GM19467 (cell line): ENCODE measurements around the gene MTFR1L.
"Not testable (repeated sequence)": the region's sequence is repeated elsewhere in the genome, so short reads cannot be mapped to it uniquely, and the experiment has no call there.

ENCODE experiments used
- ATAC-seq: cut with Tn5 transposase; IDR thresholded peaks from one replicate; pipeline ENCODE4 v1.9.1; 2021; ENCODE audit warnings: mild to moderate bottlenecking, moderate library complexity; ENCODE audit not compliant: unreplicated experiment

MTFR1L gene

GRCh38 chr1:25821112-25821476 is 1.3 kb downstream of the MTFR1L start:
- no peak for ATAC-seq

DNA sequence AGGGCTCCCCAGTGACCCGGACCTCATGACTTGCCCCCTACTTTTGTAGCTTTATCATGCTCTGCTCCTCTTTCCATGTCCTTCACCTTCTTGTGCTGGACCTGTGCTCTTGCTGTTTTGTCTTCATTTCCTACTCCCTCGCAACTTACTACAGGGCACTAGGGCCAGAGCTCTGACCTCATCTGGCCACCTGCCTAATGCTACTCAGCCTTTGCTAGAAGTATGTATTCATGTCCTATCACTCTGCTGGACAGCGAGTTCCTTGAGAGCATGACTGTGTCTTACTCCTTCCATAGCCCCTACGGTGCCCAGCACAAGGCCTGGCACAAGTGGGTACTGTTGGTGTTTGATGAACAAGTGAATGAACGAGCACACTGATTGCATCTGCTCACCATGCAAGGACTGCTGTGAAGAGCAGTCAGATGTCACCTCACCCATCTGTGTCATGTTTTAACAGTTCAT is 1.9 kb downstream of the MTFR1L start:
- no peak for ATAC-seq

- no peak for ATAC-seq
These were observed 5.9 kb downstream of the MTFR1L start for GRCh38 chr1:25825605-25826004.

DNA sequence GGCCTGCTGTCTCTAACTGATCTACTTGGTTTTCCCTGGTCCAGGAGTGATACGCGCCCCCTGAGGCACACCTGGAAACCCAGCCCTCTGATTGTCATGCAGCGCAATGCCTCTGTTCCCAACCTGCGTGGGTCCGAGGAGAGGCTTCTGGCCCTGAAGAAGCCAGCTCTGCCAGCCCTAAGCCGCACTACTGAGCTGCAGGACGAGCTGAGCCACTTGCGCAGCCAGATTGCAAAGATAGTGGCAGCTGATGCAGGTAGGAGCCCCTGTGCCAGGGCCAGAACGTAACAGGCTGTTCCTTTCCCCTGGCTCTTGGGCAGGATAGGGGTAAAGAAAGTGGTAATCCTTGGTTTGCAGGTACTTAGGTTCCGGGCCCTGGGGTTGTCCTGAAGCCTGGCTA is 6.8 kb downstream of the MTFR1L start:
- ATAC-seq, result no peak

DNA sequence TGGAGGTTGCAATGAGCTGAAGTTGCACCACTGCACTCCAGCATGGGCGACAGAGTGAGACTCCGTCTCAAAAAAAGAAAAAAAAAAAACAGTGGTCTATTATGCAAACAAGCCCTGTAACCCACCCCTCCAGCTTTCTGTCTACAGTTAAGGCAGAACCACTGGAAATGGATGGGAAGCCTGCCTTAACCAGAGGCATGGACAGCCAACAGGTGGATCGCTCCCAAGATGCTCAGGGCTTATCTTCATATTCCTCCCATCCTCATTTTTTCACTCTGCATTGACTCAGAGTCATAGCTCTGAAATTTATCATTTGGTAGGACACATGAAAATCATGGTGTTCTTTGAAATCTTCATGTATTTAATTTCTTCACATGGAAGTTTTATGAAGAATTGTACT is 8.7 kb downstream of the MTFR1L start:
- no peak for ATAC-seq

GRCh38 chr1:25829046-25829445 is 9.3 kb downstream of the MTFR1L start:
- no peak for ATAC-seq

DNA sequence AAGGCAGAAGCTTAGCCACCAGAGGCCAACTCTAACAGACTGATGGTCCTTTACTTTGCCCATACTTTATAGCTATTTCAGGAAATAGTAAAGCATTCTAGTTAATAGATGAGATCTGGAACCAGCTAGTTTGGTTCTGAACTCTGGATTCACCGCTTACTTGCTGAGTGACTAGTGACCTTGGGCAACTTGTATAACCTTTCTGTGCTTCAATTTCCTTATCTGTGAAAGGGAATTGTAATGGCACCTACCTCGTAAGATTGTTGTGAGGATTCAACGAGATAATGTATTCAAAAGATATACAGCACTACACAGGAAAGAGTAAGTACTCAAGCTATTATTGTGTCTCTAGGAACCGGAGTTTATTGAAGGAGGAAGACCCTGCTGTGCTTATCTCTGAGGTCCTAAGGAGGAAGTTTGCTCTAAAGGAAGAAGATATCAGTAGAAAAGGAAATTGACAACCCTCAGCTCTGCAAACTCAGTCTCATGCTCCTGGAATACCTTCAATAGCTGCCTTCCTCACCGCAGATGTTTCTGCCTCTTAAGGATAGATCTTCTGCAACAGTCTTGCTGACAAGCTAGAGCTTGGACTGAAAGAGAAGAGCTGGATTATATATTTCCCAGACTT is 11.9 kb downstream of the MTFR1L start:
- no peak for ATAC-seq

GRCh38 chr1:25832336-25833037 is 12.7 kb downstream of the MTFR1L start:
- no peak for ATAC-seq

GRCh38 chr1:25833158-25833557 is 13.4 kb downstream of the MTFR1L start:
- ATAC-seq, result no peak

- no peak for ATAC-seq
These were observed 15.1 kb downstream of the MTFR1L start for GRCh38 chr1:25834894-25835293.

- no peak for ATAC-seq
These were observed 16.9 kb downstream of the MTFR1L start for GRCh38 chr1:25836695-25837094.

DNA sequence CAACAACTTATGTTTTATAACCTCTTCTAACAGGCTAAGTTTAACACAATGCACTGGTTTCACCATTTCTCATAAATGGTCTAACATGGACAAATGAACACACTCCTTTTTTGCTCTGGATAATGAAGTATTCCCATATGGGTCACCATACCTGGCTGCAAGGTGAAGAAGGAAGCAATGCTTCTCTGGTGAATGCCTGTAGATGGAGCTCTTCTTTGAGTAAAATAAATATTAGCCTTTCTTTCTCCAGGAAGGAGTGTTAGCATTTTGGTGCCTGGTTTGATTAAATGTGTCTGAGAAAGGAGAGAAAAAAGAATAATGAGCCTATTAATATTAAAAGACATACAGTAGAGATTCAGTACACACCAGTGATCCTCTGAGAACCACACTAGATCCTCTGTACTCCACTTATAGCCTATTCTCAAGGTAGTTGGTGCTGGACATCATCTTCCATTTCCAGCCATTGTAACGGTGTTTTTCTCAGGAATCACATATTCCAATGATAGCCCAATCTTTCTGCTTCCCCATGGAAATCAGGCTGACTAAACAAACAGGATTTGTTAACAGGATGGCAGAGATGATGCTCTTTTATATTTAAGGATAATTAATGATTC is 17.6 kb downstream of the MTFR1L start:
- ATAC-seq, result no peak

DNA sequence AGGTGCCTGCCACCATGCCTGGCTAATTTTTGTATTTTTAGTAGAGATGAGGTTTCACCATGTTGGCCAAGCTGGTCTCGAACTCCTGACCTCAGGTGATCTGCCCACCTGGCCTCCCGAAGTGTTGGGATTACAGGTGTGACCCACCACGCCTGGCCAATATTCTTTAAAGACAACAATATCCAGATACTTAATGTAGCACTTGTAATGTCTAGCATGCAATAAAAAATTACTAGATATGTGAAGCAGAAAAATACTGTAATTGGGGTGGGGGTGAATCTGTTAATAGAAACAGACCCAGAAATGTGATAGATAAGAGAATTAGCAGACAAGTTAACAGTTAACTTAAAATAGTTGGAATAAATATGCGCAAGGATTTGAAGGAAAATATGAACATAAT is 20.1 kb downstream of the MTFR1L start:
- ATAC-seq, result not testable (repeated sequence)

- ATAC-seq, result no peak
These were observed 23.7 kb downstream of the MTFR1L start for GRCh38 chr1:25843483-25843882.

- no peak for ATAC-seq
These were observed 25.0 kb downstream of the MTFR1L start for GRCh38 chr1:25844536-25845337.

- ATAC-seq, result no peak
These were observed 25.9 kb downstream of the MTFR1L start for GRCh38 chr1:25845664-25846063.

- no peak for ATAC-seq
These were observed 28.2 kb downstream of the MTFR1L start for GRCh38 chr1:25847929-25848328.

GRCh38 chr1:25848531-25848930 is 28.8 kb downstream of the MTFR1L start:
- no peak for ATAC-seq

DNA sequence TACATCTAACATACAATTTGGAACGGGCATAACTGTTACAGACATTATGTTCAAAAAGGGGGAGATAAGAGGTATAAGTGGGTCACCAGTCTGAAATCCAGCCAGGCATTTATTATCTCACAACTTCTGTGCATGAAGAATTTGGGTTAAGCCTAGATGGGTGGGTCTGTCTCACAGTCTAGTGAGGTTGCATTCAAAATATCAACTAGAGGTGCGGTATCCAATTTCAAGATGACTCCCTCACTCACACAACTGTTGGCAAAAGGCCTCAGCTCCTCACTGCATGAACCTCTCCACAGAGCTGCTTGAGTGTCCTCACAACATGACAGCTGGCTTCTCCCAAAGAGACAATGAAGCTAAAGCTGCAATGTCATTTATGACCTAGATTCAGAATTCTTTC is 34.8 kb downstream of the MTFR1L start:
- ATAC-seq, result no peak

DNA sequence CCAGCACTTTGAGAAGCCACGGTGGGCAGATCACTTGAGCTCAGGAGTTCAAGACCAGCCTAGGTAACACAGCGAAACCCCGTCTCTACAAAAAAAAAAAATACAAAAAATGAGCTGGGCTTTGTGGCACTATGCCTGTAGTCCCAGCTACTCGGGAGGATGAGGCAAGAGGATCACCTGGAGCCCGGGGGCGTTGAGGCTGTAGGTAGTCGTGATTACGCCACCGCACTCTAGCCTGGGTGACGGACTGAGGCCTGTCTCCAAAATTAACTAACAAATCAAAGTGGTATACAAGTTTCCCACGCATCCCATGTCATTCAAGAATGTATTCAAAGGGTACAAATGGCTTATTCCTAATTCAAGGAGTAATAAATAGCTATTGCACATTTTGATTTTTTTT is 37.1 kb downstream of the MTFR1L start:
- no peak for ATAC-seq

DNA sequence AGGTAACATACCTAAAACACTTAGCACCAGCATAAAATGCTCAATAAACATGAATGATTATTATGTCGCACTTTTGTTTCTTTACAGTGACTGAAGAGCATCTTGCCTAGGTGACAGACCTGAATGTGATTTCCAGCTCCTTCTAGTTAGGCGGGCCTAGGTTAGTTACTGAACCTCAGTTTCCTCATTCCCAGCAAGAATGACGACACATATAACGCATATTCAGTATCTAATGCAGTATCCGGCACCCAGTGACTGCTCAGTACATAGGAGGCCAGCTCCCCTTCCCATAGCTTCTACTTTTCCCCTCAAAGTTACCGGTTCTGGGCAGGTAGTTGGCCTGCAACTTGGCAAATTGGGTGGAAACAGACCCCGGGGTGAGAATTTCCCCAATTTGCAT is 38.7 kb downstream of the MTFR1L start:
- no peak for ATAC-seq
